DND-41 (cell line): Measurements from ENCODE around the gene GCLC.

Source experiments
- ATAC-seq: fragments of 200-7000 bp; cut with Tn5 transposase; 3 replicates; pipeline ENCODE4 v1.9.1; 2021; ENCODE audit warnings: low read depth; ENCODE audit not compliant: insufficient read depth
- DNase-seq: peaks from one replicate; pipeline ENCODE4 v3.0.0-alpha.2; 2020
- H2AFZ ChIP-seq: 2 replicates; pipeline ENCODE4 v1.6.0; 2012; ENCODE audit warnings: low read depth, low read length
- H3K27ac ChIP-seq: 2 replicates; pipeline ENCODE4 v1.5.1; 2012; ENCODE audit warnings: low read length, inconsistent platforms
- H3K27me3 ChIP-seq: fragments of 200-600 bp; sonication (generic); 2 replicates; pipeline ENCODE4 v1.6.0; 2012; ENCODE audit warnings: low read length, mild to moderate bottlenecking, inconsistent platforms; ENCODE audit not compliant: insufficient read depth, poor library complexity
- H3K36me3 ChIP-seq: 2 replicates; pipeline ENCODE4 v1.5.1; 2012; ENCODE audit warnings: low read length, inconsistent platforms; ENCODE audit not compliant: insufficient read depth
- H3K4me1 ChIP-seq: 2 replicates; pipeline ENCODE4 v1.5.1; 2012; ENCODE audit warnings: mild to moderate bottlenecking, low read length; ENCODE audit not compliant: insufficient read depth
- H3K4me2 ChIP-seq: 2 replicates; pipeline ENCODE4 v1.6.0; 2012; ENCODE audit warnings: mild to moderate bottlenecking, moderate library complexity, low read length, inconsistent platforms; ENCODE audit not compliant: insufficient read depth
- H3K4me3 ChIP-seq, 2 experiments: fragments of 200-600 bp in 1 of 2; shearing (Covaris generic) in 1 of 2; 2 replicates each; pipeline ENCODE4 v1.5.1; 2012 to 2016; ENCODE audit warnings: inconsistent platforms in 2 of 2, low read length in 2 of 2, mild to moderate bottlenecking in 2 of 2, low read depth in 1 of 2, moderate library complexity in 1 of 2
- H3K79me2 ChIP-seq: 2 replicates; pipeline ENCODE4 v1.6.0; 2012; ENCODE audit warnings: low read length, inconsistent platforms; ENCODE audit not compliant: insufficient read depth
- H3K9ac ChIP-seq: 2 replicates; pipeline ENCODE4 v1.6.0; 2012; ENCODE audit warnings: low read depth, mild to moderate bottlenecking, inconsistent platforms, low read length, moderate library complexity
- H3K9me3 ChIP-seq: 2 replicates; pipeline ENCODE4 v1.5.1; 2012; ENCODE audit warnings: low read length, moderate library complexity, mild to moderate bottlenecking, inconsistent platforms; ENCODE audit not compliant: insufficient read depth, severe bottlenecking
- H4K20me1 ChIP-seq: 2 replicates; pipeline ENCODE4 v1.6.0; 2012; ENCODE audit warnings: low read length; ENCODE audit not compliant: insufficient read depth
- EZH2 ChIP-seq: IDR thresholded peaks from 3 replicates; pipeline ENCODE4 v1.6.1; 2012; ENCODE audit warnings: borderline replicate concordance, low read depth, mild to moderate bottlenecking, moderate library complexity, low read length, inconsistent platforms; ENCODE audit not compliant: severe bottlenecking
- TF ChIP-seq, protein P1 (sequence below): IDR thresholded peaks from 2 replicates; pipeline ENCODE4 v1.5.1; 2012; ENCODE audit warnings: borderline replicate concordance, low read length, moderate library complexity, mild to moderate bottlenecking; ENCODE audit not compliant: poor library complexity, severe bottlenecking; ENCODE audit errors: extremely low read depth

The GCLC gene

GRCh38 chr6:53499094-53499493 is 45.8 kb downstream of the GCLC start:
- no peak for DNase-seq
- no peaks in the 10 kb centered on the region for H3K27me3 ChIP-seq
- H3K9me3 ChIP-seq = no peaks in the 10 kb centered on the region
- no peak overlapping the region for H3K27ac ChIP-seq
- no peak for ATAC-seq
- H3K9ac ChIP-seq = no peak overlapping the region
- peaks cover 48% of the 10 kb centered on the region for H3K36me3 ChIP-seq
- H3K79me2 ChIP-seq = no peaks in the 10 kb centered on the region
- H3K4me3 ChIP-seq = no peak overlapping the region
- no peak overlapping the region for H2AFZ ChIP-seq
- H4K20me1 ChIP-seq = no peaks in the 10 kb centered on the region
- TF ChIP-seq, protein P1, sequence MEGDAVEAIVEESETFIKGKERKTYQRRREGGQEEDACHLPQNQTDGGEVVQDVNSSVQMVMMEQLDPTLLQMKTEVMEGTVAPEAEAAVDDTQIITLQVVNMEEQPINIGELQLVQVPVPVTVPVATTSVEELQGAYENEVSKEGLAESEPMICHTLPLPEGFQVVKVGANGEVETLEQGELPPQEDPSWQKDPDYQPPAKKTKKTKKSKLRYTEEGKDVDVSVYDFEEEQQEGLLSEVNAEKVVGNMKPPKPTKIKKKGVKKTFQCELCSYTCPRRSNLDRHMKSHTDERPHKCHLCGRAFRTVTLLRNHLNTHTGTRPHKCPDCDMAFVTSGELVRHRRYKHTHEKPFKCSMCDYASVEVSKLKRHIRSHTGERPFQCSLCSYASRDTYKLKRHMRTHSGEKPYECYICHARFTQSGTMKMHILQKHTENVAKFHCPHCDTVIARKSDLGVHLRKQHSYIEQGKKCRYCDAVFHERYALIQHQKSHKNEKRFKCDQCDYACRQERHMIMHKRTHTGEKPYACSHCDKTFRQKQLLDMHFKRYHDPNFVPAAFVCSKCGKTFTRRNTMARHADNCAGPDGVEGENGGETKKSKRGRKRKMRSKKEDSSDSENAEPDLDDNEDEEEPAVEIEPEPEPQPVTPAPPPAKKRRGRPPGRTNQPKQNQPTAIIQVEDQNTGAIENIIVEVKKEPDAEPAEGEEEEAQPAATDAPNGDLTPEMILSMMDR = no peak
- TF ChIP-seq EZH2 = no peak
- H3K4me1 ChIP-seq = no peaks in the 10 kb centered on the region
- no peak overlapping the region for H3K4me2 ChIP-seq

- no peak overlapping the region for H3K9ac ChIP-seq
- no peaks in the 10 kb centered on the region for H3K79me2 ChIP-seq
- peaks cover 43% of the 10 kb centered on the region for H3K36me3 ChIP-seq
- ATAC-seq = no peak
- H2AFZ ChIP-seq = no peak overlapping the region
- H3K27me3 ChIP-seq = no peaks in the 10 kb centered on the region
- TF ChIP-seq, protein P1 = no peak
- no peak for TF ChIP-seq EZH2
- H4K20me1 ChIP-seq = no peaks in the 10 kb centered on the region
- no peaks in the 10 kb centered on the region for H3K4me1 ChIP-seq
- no peaks in the 10 kb centered on the region for H3K9me3 ChIP-seq
- no peak overlapping the region for H3K4me3 ChIP-seq
- no peak overlapping the region for H3K4me2 ChIP-seq
- DNase-seq = no peak
- no peak overlapping the region for H3K27ac ChIP-seq
Observed at GRCh38 chr6:53498649-53499048, 46.3 kb downstream of the GCLC start.

GRCh38 chr6:53497905-53498304 is 47.0 kb downstream of the GCLC start:
- Histone ChIP-seq H3K27ac (no peak overlapping the region), H3K36me3 (peaks cover 39% of the 10 kb centered on the region)
- no peak for ATAC-seq

More at GRCh38 chr6:53497905-53498304, 47.0 kb downstream of the GCLC start:
- Histone ChIP-seq H2AFZ (no peak overlapping the region), H4K20me1 (no peaks in the 10 kb centered on the region), H3K4me1 (no peaks in the 10 kb centered on the region; the same call in 1 of the 2 replicates), H3K9me3 (no peaks in the 10 kb centered on the region), H3K79me2 (no peaks in the 10 kb centered on the region), H3K9ac (no peak overlapping the region), H3K27me3 (no peaks in the 10 kb centered on the region), H3K4me2 (no peak overlapping the region), H3K4me3 (no peak overlapping the region)
- no peak for DNase-seq
- TF ChIP-seq, protein P1 = no peak
- no peak for TF ChIP-seq EZH2
